Measurements from ENCODE around the gene MUCL1.

- TF ChIP-seq CTCF (IDR thresholded peaks at IDR 0.05; ENCODE audit: low read depth, low read length) (no peak), POLR2A (IDR thresholded peaks at IDR 0.05; ENCODE audit: extremely low read depth, insufficient read length) (no peak), MAX (IDR thresholded peaks at IDR 0.05; ENCODE audit: low read depth, low read length) (no peak)
Observed at GRCh38 chr12:54861927-54862326, 7.6 kb downstream of the MUCL1 start.

All from NB4 (cell line).